ENCODE measurements around the gene ATXN10.
"Not testable (repeated sequence)": the region's sequence is repeated elsewhere in the genome, so short reads cannot be mapped to it uniquely, and the experiment has no call there.

The ATXN10 gene

GRCh38 chr22:45671783-45672563, at the start of gene ATXN10:
ATXN10 (plus strand) TSS chr22:45671834; CDS start chr22:45672064, 230 bp downstream.
- peak; percentile 34 to 65 for DNase-seq (ENCODE audit: low read depth in 2 of 2)

GRCh38 chr22:45621836-45622600, 49.6 kb upstream of the ATXN10 start:
- no peak for DNase-seq (ENCODE audit: low read depth in 2 of 2)

GRCh38 chr22:45623464-45624145, 48.0 kb upstream of the ATXN10 start:
- not testable (repeated sequence) for DNase-seq (ENCODE audit: low read depth in 2 of 2)

GRCh38 chr22:45626198-45626651, 45.4 kb upstream of the ATXN10 start:
- no peak for DNase-seq (ENCODE audit: low read depth in 2 of 2)

GRCh38 chr22:45627489-45628233, 44.0 kb upstream of the ATXN10 start:
- no peak for DNase-seq (ENCODE audit: low read depth in 2 of 2)

GRCh38 chr22:45628515-45628914, 43.1 kb upstream of the ATXN10 start:
- no peak for DNase-seq (ENCODE audit: low read depth in 2 of 2)

GRCh38 chr22:45629469-45630089, 42.1 kb upstream of the ATXN10 start:
- no peak for DNase-seq (ENCODE audit: low read depth in 2 of 2)

- no peak for DNase-seq (ENCODE audit: low read depth in 2 of 2)
Observed at GRCh38 chr22:45630436-45630835, 41.2 kb upstream of the ATXN10 start.

- DNase-seq (ENCODE audit: low read depth in 2 of 2): no peak
Observed at GRCh38 chr22:45631140-45631840, 40.3 kb upstream of the ATXN10 start.

GRCh38 chr22:45631841-45632238, 39.8 kb upstream of the ATXN10 start:
- DNase-seq (ENCODE audit: low read depth in 2 of 2): no peak

GRCh38 chr22:45632791-45633515, 38.7 kb upstream of the ATXN10 start:
- no peak for DNase-seq (ENCODE audit: low read depth in 2 of 2)

- DNase-seq (ENCODE audit: low read depth in 2 of 2): no peak
Observed at GRCh38 chr22:45636683-45637082, 35.0 kb upstream of the ATXN10 start.

GRCh38 chr22:45638197-45638596, 33.4 kb upstream of the ATXN10 start:
- no peak for DNase-seq (ENCODE audit: low read depth in 2 of 2)

- no peak for DNase-seq (ENCODE audit: low read depth in 2 of 2)
Observed at GRCh38 chr22:45638834-45639746, 32.5 kb upstream of the ATXN10 start.

GRCh38 chr22:45639747-45640102, 31.9 kb upstream of the ATXN10 start:
- no peak for DNase-seq (ENCODE audit: low read depth in 2 of 2)

- no peak for DNase-seq (ENCODE audit: low read depth in 2 of 2)
Observed at GRCh38 chr22:45640291-45640940, 31.2 kb upstream of the ATXN10 start.

GRCh38 chr22:45640941-45641621, 30.6 kb upstream of the ATXN10 start:
- DNase-seq (ENCODE audit: low read depth in 2 of 2): no peak

GRCh38 chr22:45642986-45643385, 28.6 kb upstream of the ATXN10 start:
- DNase-seq (ENCODE audit: low read depth in 2 of 2): no peak

All from stimulated activated CD8-positive, alpha-beta memory T cell treated with anti-CD3 and anti-CD28 coated beads, Interleukin-7, amount 100 ng/mL, for 4 hours (primary cell).